ENCODE measurements around the gene CMTM5.

Gene CMTM5

GRCh38 chr14:23404331-23404900, 27.6 kb downstream of the CMTM5 start:
- H3K4me3 ChIP-seq (ENCODE audit: low read depth, low read length), result no peak overlapping the region
- TF ChIP-seq CTCF (conservative IDR thresholded peaks at IDR 0.05; ENCODE audit: low read depth, low read length), result no peak
- DNase-seq (ENCODE audit: low read depth), result no peak

GRCh38 chr14:23405096-23405495, 28.2 kb downstream of the CMTM5 start:
- TF ChIP-seq CTCF (conservative IDR thresholded peaks at IDR 0.05; ENCODE audit: low read depth, low read length), result no peak
- H3K4me3 ChIP-seq (ENCODE audit: low read depth, low read length), result no peak overlapping the region
- DNase-seq (ENCODE audit: low read depth), result no peak

- DNase-seq (ENCODE audit: low read depth), result no peak
- TF ChIP-seq CTCF (conservative IDR thresholded peaks at IDR 0.05; ENCODE audit: low read depth, low read length), result no peak
- no peak overlapping the region for H3K4me3 ChIP-seq (ENCODE audit: low read depth, low read length)
Measured at GRCh38 chr14:23405516-23406025, 28.7 kb downstream of the CMTM5 start.

GRCh38 chr14:23406244-23406643, 29.4 kb downstream of the CMTM5 start:
- TF ChIP-seq CTCF (conservative IDR thresholded peaks at IDR 0.05; ENCODE audit: low read depth, low read length), result no peak
- no peak for DNase-seq (ENCODE audit: low read depth)
- no peak overlapping the region for H3K4me3 ChIP-seq (ENCODE audit: low read depth, low read length)

- TF ChIP-seq CTCF (conservative IDR thresholded peaks at IDR 0.05; ENCODE audit: low read depth, low read length), result no peak
- H3K4me3 ChIP-seq (ENCODE audit: low read depth, low read length), result no peak overlapping the region
- DNase-seq (ENCODE audit: low read depth), result no peak
Measured at GRCh38 chr14:23406725-23407355, 30.0 kb downstream of the CMTM5 start.

GRCh38 chr14:23407516-23408306, 30.9 kb downstream of the CMTM5 start, which contains the start of gene MYH6:
Gene MYH6, minus strand, starts transcription at chr14:23408273. Its CDS starts 1,050 bp downstream, at chr14:23407223.
- no peak for TF ChIP-seq CTCF (conservative IDR thresholded peaks at IDR 0.05; ENCODE audit: low read depth, low read length)
- no peak within 1 kb of the TSS for H3K4me3 ChIP-seq (ENCODE audit: low read depth, low read length)
- DNase-seq (ENCODE audit: low read depth), result no peak

Measured in choroid plexus epithelial cell (primary cell).